Subcutaneous adipose tissue (tissue), 4 donors: Measurements from ENCODE around the gene VEZF1. TPM values are rescaled to one million over a fixed set of nuclear protein-coding genes. Genes with fewer than 3 reads are reported as not detected.

Experiments
- CTCF ChIP-seq: fragments of 450-650 bp; IDR thresholded peaks from one replicate; pipeline ENCODE4 v1.5.1; 2016; ENCODE audit warnings: low read depth, mild to moderate bottlenecking, control low read depth, antibody characterized with exemption, moderate library complexity
- total RNA-seq, 4 donors: library from RNA; depleted of rRNA; stranded (reverse); fragments of >200 nt; gene quantifications; one replicate each; pipeline ENCODE4 v1.1.0, GENCODE V29; 2016

The VEZF1 gene
- total RNA-seq, 4 donors from 2014 or later, result 35.0 to 66.8 (median 44.0) TPM

DNA sequence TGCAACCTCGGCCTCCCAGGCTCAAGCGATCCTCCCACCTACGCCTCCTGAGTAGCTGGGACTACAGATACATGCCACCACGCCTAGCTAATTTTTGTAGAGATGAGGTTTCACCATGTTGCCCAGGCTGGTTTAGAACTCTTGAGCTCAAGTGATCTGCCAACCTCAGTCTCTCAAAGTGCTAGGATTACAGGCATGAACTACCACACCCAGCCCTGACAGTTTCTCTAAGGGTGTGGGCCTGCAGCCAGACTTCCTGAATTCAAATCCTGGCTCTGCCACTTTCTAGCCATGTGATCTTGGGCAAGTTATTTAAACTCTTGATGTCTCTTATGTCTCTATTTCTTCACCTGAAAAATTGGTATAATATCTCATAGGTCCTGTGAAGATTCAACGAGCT is 38.4 kb downstream of the VEZF1 start:
- no peak for TF ChIP-seq CTCF

GRCh38 chr17:57948555-57949420 is 39.3 kb downstream of the VEZF1 start:
- no peak for TF ChIP-seq CTCF

DNA sequence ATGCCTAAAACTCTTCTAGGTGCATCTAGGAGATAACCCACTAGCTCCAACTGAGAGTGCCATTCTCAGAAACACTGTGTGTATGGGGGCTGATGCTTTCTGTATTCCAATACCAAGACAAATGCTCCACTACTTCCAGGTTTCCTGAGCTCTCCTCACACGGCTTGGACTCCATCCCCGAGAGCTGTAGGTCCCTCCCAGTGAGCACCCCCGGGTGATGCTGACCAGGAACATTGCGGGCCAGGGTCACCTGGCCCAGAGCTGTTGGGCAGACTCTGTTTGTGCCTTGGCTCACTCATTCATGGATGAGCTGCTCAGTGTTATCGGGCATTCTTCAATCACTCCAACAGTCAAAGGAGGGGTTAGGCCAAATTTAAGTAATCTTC is 39.9 kb downstream of the VEZF1 start:
- no peak for TF ChIP-seq CTCF

DNA sequence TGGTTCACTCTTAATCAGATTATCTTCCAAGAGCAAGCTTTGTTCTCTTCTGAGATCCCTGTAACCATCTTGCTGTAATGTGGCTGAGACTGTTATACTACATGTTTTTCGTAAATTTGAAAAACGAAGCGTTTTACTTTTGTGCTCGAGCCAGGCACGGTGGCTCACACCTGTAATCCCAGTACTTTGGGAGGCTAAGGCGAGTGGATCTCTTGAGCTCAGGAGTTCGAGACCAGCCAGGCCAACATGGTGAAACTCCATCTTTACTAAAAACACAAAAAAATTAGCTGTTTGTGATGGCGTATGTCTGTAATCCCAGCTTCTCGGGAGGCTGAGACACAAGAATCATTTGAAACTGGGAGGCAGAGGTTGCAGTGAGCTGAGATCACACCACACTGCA is 40.7 kb downstream of the VEZF1 start:
- no peak for TF ChIP-seq CTCF

DNA sequence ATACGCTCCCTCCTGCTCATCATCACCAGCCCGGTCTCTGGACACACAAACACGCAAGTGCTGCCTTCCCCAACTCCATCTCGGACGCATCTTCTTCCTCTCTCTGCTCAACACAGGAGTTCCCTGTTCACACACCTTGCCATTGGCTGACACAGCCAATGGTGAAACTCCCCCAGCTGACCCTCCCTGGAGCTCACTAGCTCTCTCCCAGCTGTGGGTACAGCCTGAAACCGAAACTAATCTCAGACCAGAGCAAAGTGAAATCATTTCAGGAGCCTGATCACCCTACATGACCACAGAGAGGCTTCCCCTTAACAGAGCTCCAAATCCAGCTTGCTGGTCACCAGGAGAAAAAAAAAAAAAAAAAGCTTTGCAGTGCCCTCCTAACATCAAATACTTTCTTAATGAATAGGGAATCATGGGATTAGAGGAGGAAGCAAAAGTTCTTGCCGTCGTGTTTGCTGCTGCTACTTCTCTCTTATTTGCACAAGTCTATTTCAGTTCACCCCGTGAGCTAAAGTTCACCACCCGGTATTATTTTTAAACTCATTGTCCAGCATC is 41.2 kb downstream of the VEZF1 start:
- TF ChIP-seq CTCF, result no peak

DNA sequence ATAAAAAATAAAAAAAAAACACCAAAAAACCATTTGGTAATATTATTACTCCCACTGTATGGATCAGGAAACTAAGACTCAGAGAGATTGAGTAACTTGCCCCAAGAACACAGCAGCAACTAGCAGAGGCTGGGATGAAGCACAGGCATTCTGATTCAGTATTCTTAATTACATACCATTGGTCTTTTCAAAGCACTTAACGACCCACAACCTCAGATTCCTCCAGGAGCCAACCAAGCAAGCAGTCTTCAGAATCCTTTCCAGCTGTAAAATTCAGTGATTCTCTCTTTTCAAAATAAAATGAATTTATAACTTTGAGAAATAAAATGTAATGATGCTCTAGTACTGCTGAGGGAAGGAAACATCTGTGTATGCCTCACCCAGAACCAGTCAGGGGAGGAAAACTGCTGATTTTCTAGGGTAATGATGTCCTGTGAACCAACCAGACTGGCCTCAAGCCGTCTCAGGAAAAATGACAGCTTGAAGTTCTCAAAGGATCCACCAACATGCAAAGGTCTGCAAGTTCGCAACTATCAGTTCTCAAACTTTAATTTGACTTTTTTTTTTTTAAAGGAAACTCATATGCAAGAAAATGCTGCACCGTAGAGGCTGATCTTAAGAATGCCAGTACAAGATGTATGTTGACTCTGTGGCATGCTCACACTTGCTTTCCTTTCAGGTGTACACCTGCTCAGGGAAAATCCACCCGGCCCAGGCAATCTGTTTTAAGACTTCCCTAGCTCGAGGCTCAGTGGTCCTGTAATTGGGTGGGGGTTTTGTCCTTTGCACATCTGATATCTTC is 41.9 kb downstream of the VEZF1 start:
- no peak for TF ChIP-seq CTCF

GRCh38 chr17:57944908-57945307 is 43.1 kb downstream of the VEZF1 start:
- no peak for TF ChIP-seq CTCF
